ENCODE data around the gene CAMTA1. TPM values are rescaled to one million over a fixed set of nuclear protein-coding genes. Genes with fewer than 3 reads are reported as not detected.

Gene CAMTA1
- total RNA-seq, 1 donor from 2014 or later, result 268 TPM

GRCh38 chr1:7395251-7395650 is 610.0 kb downstream of the CAMTA1 start:
- Histone ChIP-seq H3K4me1 (no peaks in the 10 kb centered on the region), H3K27ac (no peak overlapping the region), H3K9me3 (ENCODE audit: low read depth) (peaks cover 14% of the 10 kb centered on the region), H3K79me2 (ENCODE audit: low read depth) (no peaks in the 10 kb centered on the region), H2AFZ (replicated peaks) (no peak overlapping the region), H3K4me2 (no peak overlapping the region), H3K27me3 (no peaks in the 10 kb centered on the region), H3K4me3 (no peak overlapping the region), H3F3A (ENCODE audit: low read depth) (no peaks in the 10 kb centered on the region), H3K36me3 (no peaks in the 10 kb centered on the region), H4K20me1 (ENCODE audit: low read depth) (no peaks in the 10 kb centered on the region), H3K9ac (no peak overlapping the region)
- H3K36me3 Mint-ChIP-seq, result peaks cover 2% of the 10 kb centered on the region
- H3K27me3 Mint-ChIP-seq (ENCODE audit: insufficient read depth, low read depth), result no peaks in the 10 kb centered on the region
- no peak overlapping the region for H3K27ac Mint-ChIP-seq
- no peak for TF ChIP-seq CTCF (IDR thresholded peaks at IDR 0.05)
- TF ChIP-seq EZH2 (IDR thresholded peaks at IDR 0.05), result no peak
- TF ChIP-seq EZH2phosphoT487 (IDR thresholded peaks at IDR 0.05), result no peak
- peaks cover 35% of the 10 kb centered on the region for H3K9me3 Mint-ChIP-seq
- no peaks in the 10 kb centered on the region for H3K4me1 Mint-ChIP-seq
- DNase-seq (ENCODE audit: low spot score), result no peak
- H3K4me3 Mint-ChIP-seq, result no peak overlapping the region

- H3K4me1 Mint-ChIP-seq, result peaks cover 14% of the 10 kb centered on the region
- Histone ChIP-seq H3K9me3 (ENCODE audit: low read depth) (peaks cover 14% of the 10 kb centered on the region), H2AFZ (replicated peaks) (no peak overlapping the region), H3K4me3 (no peak overlapping the region), H3F3A (ENCODE audit: low read depth) (no peaks in the 10 kb centered on the region), H3K4me1 (no peaks in the 10 kb centered on the region), H3K27me3 (no peaks in the 10 kb centered on the region), H3K27ac (no peak overlapping the region), H3K9ac (no peak overlapping the region), H3K36me3 (no peaks in the 10 kb centered on the region), H3K4me2 (no peak overlapping the region), H4K20me1 (ENCODE audit: low read depth) (no peaks in the 10 kb centered on the region), H3K79me2 (ENCODE audit: low read depth) (no peaks in the 10 kb centered on the region)
- no peak overlapping the region for H3K4me3 Mint-ChIP-seq
- no peak for TF ChIP-seq EZH2phosphoT487 (IDR thresholded peaks at IDR 0.05)
- TF ChIP-seq CTCF (IDR thresholded peaks at IDR 0.05), result no peak
- no peak for TF ChIP-seq EZH2 (IDR thresholded peaks at IDR 0.05)
- no peak for DNase-seq (ENCODE audit: low spot score)
- peaks cover 2% of the 10 kb centered on the region for H3K36me3 Mint-ChIP-seq
- H3K27me3 Mint-ChIP-seq (ENCODE audit: insufficient read depth, low read depth), result peaks cover 5% of the 10 kb centered on the region
- peaks cover 37% of the 10 kb centered on the region for H3K9me3 Mint-ChIP-seq
- no peak overlapping the region for H3K27ac Mint-ChIP-seq
Observed at GRCh38 chr1:7398982-7399381, 613.7 kb downstream of the CAMTA1 start.

GRCh38 chr1:7399514-7400125 is 614.4 kb downstream of the CAMTA1 start:
- DNase-seq (ENCODE audit: low spot score), result no peak
- Histone ChIP-seq H3K4me2 (no peak overlapping the region), H3K9ac (no peak overlapping the region), H3K36me3 (no peaks in the 10 kb centered on the region), H3F3A (ENCODE audit: low read depth) (no peaks in the 10 kb centered on the region), H3K27me3 (no peaks in the 10 kb centered on the region), H4K20me1 (ENCODE audit: low read depth) (no peaks in the 10 kb centered on the region), H2AFZ (replicated peaks) (no peak overlapping the region), H3K4me3 (no peak overlapping the region), H3K9me3 (ENCODE audit: low read depth) (peaks cover 14% of the 10 kb centered on the region), H3K4me1 (no peaks in the 10 kb centered on the region), H3K27ac (no peak overlapping the region), H3K79me2 (ENCODE audit: low read depth) (no peaks in the 10 kb centered on the region)
- Mint-ChIP-seq H3K27me3 (ENCODE audit: insufficient read depth, low read depth) (peaks cover 5% of the 10 kb centered on the region), H3K9me3 (peaks cover 34% of the 10 kb centered on the region), H3K4me1 (peaks cover 14% of the 10 kb centered on the region), H3K27ac (no peak overlapping the region), H3K4me3 (no peak overlapping the region), H3K36me3 (peaks cover 2% of the 10 kb centered on the region)
- TF ChIP-seq EZH2phosphoT487 (IDR thresholded peaks at IDR 0.05), result no peak
- TF ChIP-seq EZH2 (IDR thresholded peaks at IDR 0.05), result no peak
- no peak for TF ChIP-seq CTCF (IDR thresholded peaks at IDR 0.05)

Measured in neural progenitor cell (in vitro differentiated cells).